HG03460 (cell line): ENCODE results near the gene HGFAC.

Experiments used
- ATAC-seq: cut with Tn5 transposase; IDR thresholded peaks from one replicate; pipeline ENCODE4 v1.9.1; 2021; ENCODE audit not compliant: unreplicated experiment

The HGFAC gene

DNA sequence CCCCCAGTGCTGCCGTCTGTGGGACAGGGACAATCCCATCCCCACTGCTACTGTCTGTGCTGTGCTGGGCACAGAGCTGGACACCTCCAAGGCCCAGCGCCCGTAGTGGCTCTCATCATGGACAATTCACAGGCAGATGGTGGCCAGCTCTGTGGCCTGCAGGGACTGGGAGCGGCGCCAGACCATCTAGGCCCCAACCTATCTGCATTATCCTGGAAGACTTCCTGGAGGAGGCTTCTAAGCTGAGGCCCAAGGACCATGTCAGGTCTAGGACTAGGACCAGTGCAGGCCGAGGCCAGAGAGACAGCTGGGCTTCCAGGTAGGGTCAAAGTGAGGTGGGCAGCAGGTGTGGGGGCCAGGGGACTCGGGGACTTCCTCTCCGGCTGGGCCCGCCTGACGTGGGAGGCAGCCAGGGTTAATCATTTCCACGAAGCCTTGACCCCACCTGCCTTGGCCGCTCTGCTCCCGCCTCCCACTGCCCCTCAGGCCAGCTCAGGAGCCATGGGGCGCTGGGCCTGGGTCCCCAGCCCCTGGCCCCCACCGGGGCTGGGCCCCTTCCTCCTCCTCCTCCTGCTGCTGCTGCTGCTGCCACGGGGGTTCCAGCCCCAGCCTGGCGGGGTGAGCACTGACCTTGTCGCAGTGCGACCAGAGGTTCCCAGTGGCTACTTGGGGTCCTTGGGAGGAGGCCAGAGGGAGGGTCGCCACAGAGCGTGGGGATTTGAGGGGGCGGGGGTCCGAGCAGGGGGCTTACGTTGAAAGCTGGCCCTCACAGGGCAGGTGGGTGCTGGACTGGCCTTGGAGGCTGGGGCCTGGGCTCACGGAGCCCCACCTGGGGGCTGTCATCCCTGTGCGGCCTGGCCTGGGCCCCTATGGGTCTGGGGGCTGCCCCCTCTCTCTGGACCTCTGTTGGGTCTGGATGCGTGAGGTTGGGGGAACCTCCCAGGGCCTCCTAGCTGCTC lies at the start of gene HGFAC:
Gene HGFAC (plus strand): TSS at position 468 of the 959 bp plus-strand sequence. CDS start 34 bp downstream, at position 502.
- no peak for ATAC-seq

DNA sequence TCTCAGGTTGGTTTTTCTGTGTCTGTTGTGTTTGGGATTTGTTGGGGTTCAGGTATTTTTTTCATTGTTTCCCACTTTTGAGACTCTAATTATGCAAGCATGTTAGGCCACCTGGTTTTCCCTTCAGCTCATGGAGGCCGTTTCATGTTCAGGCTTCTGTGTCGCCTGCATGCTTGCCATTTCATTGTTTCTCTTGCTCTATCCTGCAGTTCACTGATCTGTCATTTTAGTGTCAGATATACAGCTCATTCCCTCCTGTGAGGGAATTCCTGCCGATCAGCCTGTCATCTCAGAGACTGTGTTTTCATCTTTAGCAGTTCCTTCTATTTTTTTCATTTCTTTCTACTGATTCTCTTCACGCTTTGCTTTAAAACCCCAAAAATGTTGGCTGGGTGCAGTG lies 49.4 kb upstream of the HGFAC start:
- ATAC-seq: no peak

DNA sequence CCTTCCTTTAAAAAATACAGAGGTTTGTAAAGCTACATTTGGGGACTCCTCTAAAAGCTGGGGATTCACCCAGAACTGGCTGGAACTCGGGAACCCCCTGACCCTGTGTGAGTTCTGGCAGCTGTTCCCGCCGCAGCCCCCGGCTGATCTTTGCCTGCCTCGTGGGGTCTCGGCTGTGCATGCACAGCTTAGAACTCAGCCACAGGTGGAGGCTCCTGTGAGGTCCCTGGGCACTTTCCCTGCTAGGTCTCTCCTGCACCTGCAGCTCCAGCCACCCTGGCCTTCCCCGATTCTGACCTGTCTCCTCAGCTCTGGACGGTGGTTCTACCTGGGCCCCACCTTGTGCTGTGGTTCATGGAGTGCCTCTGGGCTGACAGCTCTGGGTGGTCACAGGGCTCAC lies 48.6 kb upstream of the HGFAC start:
- ATAC-seq: no peak

DNA sequence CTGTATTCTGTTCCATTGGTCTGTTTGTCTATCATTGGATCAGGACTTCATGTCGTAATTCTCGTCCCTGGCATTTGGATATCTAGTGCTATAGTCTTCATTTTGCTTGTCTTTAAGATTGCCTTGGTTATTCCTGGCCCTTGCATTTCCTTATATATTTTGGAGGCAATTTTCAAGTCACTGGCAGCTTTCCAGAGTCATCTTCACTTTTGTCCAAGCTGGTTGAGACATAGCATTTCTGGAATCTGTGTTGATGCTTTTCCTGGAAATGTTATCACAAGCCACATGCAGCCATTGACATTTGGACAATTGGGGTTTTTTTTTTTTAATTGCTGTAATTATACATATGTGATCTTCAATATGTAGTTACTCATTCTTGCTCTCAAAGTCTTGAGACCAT lies 45.2 kb upstream of the HGFAC start:
- no peak for ATAC-seq

DNA sequence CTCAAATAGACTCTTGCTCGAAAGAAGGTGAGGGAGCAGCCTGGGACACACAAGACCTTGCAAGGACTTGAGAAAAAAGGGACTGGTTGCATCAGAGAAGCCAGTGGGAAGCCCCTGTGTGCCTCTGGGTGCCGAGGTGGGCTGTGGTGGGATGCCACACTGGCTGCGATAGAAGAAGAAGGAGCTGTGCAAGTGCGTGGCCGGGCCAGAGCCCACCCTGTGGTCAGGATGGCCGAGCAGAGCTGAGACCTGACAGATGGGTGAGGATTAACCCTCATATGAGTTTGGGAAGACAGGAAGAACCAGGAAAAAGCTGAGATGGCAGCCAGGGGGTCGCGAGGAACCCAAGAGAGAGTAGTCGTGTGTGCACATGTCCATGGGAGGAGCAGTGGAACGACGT lies 44.6 kb upstream of the HGFAC start:
- ATAC-seq: no peak

DNA sequence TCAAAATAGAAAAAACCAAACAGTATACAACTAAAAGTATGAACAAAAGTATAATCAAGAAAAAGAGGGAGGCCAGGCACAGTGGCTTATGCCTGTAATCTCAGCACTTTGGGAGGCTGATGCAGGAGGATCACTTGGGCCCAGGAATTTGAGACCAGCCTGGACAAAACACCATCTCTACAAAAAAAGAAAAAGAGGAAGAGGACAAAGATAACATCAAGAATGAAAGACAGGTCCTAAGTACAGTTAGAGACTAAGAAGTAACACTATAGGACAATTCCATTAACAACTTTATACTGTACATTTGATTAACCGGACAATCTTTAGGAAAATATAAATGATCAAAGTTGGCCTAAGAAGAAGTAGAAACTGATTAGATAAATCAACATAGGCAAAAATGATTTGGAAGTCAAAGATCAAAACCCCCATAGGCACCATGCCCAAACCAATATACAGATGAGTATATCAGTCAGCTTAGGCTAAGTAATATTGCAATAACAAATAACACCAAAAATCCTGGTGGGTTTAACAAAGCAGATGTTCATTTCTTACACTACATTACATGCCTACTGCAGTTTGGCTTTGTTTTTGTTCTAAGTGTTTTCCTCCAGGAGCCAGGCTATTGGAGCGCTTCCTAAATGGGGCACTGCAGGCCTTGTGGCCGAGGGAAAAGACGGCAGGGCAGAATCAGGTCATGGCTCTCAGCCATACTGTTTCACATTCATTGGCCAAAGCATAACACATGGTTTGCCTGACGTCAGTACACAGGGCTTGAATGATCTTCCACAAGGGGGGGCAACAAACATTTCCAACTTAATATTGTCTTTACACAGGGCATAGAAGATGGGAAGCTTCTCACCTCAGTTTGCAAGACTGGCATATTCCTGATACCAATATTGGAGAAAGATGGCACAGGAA lies 42.2 kb upstream of the HGFAC start:
- no peak for ATAC-seq

DNA sequence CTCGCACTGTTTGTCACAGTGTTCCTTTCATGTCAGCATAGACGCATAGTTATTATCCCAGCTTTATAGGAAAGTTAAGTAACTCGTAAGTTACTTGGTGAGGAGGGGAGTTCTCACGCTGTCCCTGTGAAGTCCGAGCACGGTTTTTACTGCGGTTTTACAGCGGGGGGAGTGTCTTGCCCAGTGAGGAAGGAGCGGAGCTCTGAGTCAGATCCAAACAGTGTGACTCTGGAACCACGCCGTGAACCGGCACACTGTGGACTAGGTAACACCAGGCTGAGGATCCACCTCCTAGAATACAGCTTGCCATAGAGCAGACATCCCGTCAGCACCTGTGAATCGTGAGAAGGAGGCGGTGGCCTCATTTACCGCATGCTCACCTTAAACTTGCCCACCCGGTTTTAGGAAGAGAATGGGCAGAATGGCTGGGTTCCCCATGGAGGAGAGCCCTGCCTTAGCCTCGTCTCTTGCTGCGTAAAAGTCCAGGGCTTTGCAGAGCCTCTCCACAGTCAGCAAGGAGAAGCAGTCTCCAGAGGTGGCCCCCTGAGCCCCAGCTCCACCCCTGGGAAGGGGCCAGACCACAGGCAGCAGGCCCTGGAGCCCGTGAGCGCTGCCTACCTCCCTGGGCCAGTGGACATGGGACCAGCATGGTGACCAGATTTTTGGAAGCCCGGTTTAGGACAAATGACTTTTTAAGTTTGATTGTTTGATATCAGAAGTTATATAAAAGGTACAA lies 40.2 kb upstream of the HGFAC start:
- ATAC-seq: no peak

DNA sequence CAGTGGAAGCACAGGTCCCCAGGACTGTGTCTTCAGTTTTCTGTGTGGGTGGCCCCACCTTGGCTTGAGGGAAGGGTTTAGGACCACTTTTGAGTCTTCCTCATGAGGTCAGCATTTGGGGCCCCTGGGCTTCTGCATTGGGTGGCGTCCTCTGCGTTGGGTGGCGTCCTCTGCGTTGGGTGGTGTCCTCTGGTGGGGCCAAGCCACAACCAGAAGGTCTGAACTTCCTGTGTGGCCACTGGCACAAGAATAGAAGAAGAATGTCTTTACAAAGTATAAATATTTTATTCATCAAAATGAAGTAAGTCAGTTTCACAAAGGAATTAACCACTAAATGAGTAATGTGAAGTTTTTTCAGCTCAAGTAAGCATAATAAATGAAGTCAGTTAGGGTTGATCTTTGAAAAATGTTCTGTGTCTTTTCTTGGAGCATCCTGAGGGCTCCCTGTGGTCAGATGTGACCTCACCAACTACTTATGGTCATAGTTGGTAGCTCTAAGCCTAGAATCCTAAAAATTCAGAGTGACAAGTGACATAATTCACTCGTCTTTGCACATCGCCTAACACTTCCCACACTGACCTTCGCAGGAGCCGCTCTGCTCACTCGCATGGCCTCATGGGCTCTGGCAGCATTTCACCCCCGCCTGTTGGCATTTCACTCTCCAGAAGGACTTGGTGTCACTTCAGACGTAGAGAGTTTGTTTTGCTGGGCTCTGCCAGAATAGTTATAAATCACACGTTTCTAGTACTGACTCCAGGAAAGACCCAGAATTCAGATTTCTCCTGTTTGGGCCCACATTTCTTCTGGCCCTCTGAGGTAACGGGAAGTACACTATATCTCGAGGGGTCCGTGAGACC lies 39.0 kb upstream of the HGFAC start:
- ATAC-seq: no peak

DNA sequence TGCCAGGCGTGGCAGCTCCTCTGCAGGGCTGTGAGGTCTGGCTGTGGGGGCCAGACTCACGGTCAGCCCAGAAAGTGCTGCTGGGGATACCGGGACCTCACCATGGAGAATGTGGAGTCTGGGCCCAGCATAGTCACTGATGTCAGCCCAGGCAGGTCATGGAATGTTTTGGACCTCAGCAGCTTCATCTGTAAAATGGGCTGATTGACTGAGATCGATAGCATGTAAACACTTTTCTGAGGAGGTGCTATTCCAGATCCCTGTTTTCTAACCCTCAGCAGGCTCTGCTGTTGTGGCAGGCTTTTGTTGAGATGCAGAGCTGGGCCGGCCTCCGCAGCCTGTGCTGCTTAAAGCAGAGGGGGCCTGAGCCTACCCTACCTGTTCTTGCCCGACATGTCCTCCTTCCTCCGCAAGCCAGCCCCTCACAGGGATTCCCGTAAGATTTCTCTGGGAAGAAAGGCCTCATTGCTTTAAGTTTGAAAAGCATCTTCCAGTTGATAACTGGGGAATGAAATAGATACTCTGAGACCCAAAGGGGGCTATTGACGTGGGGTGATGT lies 38.3 kb upstream of the HGFAC start:
- no peak for ATAC-seq

DNA sequence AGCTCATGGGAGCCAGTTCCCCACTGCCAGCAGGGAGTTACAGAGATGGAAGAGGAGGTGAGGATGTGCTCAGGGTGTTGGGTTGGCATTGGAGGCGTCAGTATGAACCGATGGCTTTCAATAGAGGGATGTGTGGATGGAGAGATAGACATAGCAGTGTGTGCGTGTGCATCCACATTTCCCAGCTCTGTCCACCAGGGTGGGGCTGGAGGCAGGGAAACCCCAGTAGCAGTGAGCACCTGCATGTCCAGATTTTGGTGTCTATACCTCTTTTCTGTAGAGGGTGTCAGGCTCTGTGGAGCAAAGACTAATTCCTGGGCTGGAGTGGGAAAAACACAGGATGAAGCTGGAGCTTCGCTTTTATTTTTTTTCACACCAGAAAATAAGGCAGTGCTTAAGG lies 37.2 kb upstream of the HGFAC start:
- ATAC-seq: no peak

DNA sequence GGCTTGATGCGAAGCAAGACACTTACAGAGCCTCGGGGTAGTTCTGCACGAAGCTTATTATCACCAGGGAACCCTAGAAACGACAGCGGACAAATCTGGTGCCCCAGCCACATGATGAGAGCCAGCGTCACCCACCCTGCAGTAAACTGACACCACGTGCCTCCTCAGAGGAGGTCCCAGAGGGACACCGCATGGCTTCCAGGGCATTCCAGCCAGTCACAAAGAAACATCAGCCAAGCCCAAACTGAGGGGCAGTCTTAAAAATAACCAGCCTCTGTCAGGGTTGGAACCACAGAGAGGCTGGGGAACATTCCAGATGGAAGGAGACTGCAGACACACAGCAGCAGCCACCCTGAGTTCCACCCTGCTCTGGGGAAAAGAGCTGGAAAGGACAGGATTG lies 36.6 kb upstream of the HGFAC start:
- no peak for ATAC-seq

DNA sequence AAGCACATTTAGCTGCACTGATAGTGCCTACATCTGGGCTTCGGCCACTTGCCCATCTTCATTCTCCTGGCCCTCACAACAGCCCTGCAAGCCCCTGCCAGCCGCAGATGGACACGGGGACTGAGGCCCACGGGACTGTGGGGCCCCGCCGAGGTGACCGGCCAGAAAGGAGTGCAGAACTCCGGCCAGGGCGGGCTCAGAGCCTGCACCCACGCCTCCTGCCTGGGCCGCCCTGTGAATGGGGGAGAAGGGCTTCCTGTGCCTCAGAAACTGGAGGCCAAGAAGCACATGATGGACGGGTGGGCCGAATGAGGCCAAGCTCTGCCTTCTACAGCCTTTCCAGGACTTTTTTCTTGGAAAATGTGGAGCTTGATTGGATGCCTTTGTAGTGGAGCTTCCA lies 35.7 kb upstream of the HGFAC start:
- ATAC-seq: no peak

DNA sequence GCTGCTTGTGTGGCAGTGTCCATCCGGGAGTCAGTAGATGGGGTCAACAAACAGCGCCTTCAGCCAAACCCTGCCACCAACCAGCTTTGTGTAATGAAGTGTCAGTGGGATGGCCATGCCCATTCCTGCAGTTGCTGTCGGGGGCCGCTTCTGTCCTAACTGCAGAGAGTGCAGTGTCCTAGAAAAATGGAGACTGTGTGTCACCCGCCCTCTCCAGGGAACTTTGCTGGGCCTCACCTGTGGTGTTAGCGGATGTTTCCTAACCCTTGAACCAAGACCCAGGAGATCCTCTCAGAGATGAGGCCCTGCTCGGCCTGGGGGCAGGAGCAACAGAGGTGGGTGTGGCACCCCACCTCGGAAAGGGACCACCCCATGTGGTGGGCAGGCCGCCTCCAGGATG lies 35.3 kb upstream of the HGFAC start:
- no peak for ATAC-seq

DNA sequence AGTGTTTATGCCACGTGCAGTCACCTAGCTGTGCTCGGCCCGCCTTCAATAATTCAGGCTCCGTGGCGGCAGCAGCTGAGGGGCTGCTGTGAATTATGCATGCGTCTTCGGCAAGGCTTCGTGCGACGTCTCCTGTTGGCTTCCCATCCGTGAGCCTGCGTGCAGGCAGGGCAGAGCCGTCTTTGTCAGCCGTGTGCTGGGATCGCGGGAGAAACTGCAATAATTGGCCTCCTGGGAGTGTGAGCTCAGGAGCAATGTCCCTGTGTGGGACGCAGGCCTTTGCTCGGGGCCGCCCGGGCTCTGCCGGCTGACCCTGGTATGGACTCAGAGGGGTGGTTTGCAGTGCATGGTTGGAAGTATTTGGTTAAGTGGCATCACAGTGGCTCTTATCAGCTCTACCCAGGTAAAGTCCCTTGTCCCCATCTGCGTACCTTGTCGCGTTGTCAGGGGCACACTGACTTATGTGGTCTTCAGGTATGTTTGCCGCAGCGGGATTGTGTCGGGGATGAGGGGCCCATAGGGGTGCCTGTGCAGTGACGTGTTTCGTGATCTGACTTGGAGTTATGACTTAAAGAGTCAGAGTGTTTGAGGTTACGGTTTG lies 34.5 kb upstream of the HGFAC start:
- no peak for ATAC-seq

DNA sequence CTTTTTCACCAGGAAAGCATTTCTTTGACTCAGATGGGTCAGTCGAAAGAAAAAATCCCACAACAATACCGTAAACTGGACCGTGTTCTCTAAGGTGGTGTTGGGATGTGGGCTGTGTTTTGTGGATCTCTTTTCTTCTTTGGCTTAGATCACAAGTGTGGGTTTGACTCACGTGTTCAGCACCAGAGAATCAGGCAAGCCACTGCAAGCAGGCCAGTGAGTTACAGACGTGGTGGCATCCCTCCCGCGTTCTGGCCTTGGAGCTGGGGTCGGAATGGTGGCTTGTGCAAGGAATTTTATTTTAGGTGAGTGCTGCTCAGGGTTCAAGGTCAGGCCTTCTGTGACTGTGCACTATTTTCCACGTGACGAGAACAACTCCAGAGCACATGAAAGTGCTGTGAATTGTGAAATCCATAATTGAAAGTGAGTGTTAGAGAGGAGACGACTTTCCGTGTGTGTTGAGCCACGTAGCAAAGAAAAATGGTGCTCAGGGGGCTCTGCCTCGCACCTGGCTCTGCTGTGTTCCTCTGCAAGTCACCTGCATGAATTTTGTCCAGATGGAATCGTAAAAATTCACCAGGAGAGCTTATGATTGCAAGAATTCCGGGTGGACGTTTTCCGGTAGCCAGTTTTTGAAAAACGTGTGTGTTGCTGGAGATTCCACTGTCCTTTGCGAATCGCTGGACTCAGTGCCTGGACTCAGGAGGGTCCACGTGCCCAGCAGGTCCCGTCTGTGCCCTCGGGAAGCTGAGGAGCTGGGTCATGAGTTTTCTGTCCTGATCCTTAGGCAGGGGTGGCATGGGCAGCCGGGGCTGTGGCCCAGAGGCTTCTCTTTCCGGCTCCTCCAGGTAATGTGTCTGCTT lies 33.6 kb upstream of the HGFAC start:
- no peak for ATAC-seq

DNA sequence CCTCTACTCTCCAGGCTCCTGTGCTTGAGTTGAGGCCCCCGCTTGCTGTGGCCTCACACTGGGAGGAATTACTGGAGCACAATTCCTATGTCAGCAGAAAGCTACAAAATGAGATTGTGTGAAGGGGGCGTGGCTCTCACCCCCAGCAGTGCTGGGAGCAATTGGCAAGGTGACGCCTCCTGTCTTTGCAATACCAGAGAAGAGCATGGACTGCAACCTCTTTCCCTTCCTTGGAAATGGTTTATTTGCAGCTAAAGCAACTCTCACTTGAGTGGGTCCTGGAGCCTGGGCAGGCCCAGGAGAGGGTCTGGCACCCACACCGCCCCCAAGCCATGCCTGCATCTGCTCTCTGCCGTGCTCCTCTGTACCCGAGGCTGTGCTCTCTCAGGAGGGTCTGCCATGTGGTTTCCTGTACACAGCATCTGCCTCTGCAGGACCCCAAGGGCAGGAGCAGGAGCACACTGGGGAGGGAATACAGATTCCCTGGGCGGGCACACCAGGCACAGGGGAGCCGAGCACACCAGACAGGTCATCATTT lies 32.9 kb upstream of the HGFAC start:
- ATAC-seq: no peak

DNA sequence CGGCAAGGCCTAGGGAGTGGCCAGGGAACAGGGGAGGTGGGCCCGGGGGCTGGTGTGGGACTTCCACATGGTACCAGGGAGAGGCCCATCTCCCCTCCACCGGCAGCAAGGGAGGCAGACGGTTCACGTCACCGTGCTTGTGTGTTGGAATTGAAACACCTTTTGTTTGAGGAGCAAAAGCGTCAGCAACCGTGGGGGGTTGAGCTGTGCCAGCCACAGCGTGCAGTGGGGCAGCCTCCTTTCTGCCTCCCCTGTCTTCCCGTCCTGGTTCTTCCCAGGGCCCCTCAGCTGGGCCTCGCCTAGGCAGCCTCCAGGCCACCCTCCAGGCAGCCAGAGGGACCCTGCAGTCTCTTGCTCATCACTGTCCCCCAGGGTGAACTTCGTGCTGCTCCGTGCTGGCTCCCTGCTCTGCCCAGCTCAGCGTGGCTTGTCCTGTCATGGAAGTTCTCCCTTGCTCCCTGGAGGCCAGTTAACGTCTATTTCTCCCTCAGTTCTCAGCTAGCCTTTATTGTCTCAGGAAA lies 32.1 kb upstream of the HGFAC start:
- ATAC-seq: no peak
